Liver (tissue), 9 donors: ENCODE data around the gene IL12RB1. TPM values are rescaled to one million over a fixed set of nuclear protein-coding genes. Genes with fewer than 3 reads are reported as not detected.

Experiments used
- DNase-seq: peaks from one replicate; pipeline ENCODE4 v3.0.0-alpha.2; 2017; ENCODE audit warnings: low spot score
- H3K27ac ChIP-seq, 2 donors: one replicate each; pipeline ENCODE4 v1.7.0; 2013; ENCODE audit warnings: inconsistent platforms in 2 of 2, low read length in 2 of 2, control low read depth in 1 of 2, low read depth in 1 of 2, mild to moderate bottlenecking in 1 of 2
- H3K27me3 ChIP-seq, 4 donors: one replicate each; pipeline versions ENCODE4 v1.6.1 to v1.7.0; 2013; ENCODE audit warnings: low read length in 3 of 4, inconsistent platforms in 1 of 4, mild to moderate bottlenecking in 1 of 4, moderate library complexity in 1 of 4; ENCODE audit not compliant: control insufficient read depth in 4 of 4, insufficient read depth in 4 of 4
- H3K36me3 ChIP-seq, 4 donors: one replicate each; pipeline versions ENCODE4 v1.6.1 to v1.7.0; 2013; ENCODE audit warnings: low read length in 3 of 4, mild to moderate bottlenecking in 3 of 4, low read depth in 1 of 4, moderate library complexity in 1 of 4; ENCODE audit not compliant: control insufficient read depth in 4 of 4, insufficient read depth in 3 of 4
- H3K4me1 ChIP-seq, 4 donors: one replicate each; pipeline versions ENCODE4 v1.6.1 to v1.7.0; 2013; ENCODE audit warnings: low read length in 3 of 4, mild to moderate bottlenecking in 3 of 4, moderate library complexity in 1 of 4; ENCODE audit not compliant: control insufficient read depth in 4 of 4, insufficient read depth in 4 of 4
- H3K4me3 ChIP-seq, 3 donors: one replicate each; pipeline versions ENCODE4 v1.6.1 to v1.7.0; 2013; ENCODE audit warnings: low read length in 3 of 3, control low read depth in 1 of 3, low read depth in 1 of 3, mild to moderate bottlenecking in 1 of 3
- H3K9ac ChIP-seq, 2 donors: one replicate each; pipeline ENCODE4 v1.7.0; 2013; ENCODE audit warnings: low read length in 2 of 2, mild to moderate bottlenecking in 2 of 2, moderate library complexity in 2 of 2, control low read depth in 1 of 2, low read depth in 1 of 2
- H3K9me3 ChIP-seq, 4 donors: one replicate each; pipeline versions ENCODE4 v1.6.1 to v1.7.0; 2013; ENCODE audit warnings: low read length in 3 of 4; ENCODE audit not compliant: control insufficient read depth in 4 of 4
- EGR1 ChIP-seq, 2 donors: IDR thresholded peaks; 2 replicates each; pipeline ENCODE4 v1.6.1; 2016 to 2018; ENCODE audit warnings: antibody characterized with exemption in 2 of 2, low read depth in 2 of 2
- FOXA2 ChIP-seq: IDR thresholded peaks from 2 replicates; pipeline ENCODE4 v1.6.1; 2016; ENCODE audit warnings: antibody characterized with exemption
- HNF4G ChIP-seq: IDR thresholded peaks from 2 replicates; pipeline ENCODE4 v1.6.1; 2016; ENCODE audit warnings: antibody characterized with exemption
- JUND ChIP-seq, 2 donors: IDR thresholded peaks; 2 replicates each; pipeline ENCODE4 v1.6.1; 2016; ENCODE audit warnings: antibody characterized with exemption in 2 of 2
- NR2F2 ChIP-seq: IDR thresholded peaks from 2 replicates; pipeline ENCODE4 v1.6.1; 2016; ENCODE audit warnings: antibody characterized with exemption
- RAD21 ChIP-seq, 2 donors: IDR thresholded peaks; 2 replicates each; pipeline ENCODE4 v1.6.1; 2016; ENCODE audit warnings: antibody characterized with exemption in 2 of 2, mild to moderate bottlenecking in 2 of 2
- SP1 ChIP-seq: IDR thresholded peaks from 2 replicates; pipeline ENCODE4 v1.6.1; 2018; ENCODE audit warnings: antibody characterized with exemption, mild to moderate bottlenecking
- TAF1 ChIP-seq: conservative IDR thresholded peaks from 2 replicates; pipeline ENCODE4 v1.6.1; 2016; ENCODE audit warnings: antibody characterized with exemption, mild to moderate bottlenecking
- YY1 ChIP-seq: IDR thresholded peaks from 2 replicates; pipeline ENCODE4 v1.6.1; 2016; ENCODE audit warnings: antibody characterized with exemption, mild to moderate bottlenecking
- WGBS: extraction: QIAGEN DNeasy Blood & Tissue Kit; methylation state at CpG from one replicate; pipeline ENCODE4 v1.1.7; 2013; 5-methylcytosine and 5-hydroxymethylcytosine counted together
- polyA plus RNA-seq, 2 donors: library from polyadenylated mRNA; stranded (reverse) in 1 of 2; unstranded in 1 of 2; fragments of 200-250 nt in 1 of 2; fragments of >200 nt in 1 of 2; fragmentation: Nextera tagmentation in 1 of 2; extraction: Ambion mirVana in 1 of 2; gene quantifications; one replicate each; pipeline versions ENCODE4 v1.2.1 to v1.2.3, GENCODE V29; 2013 to 2015
- total RNA-seq, 2 donors: library from RNA; depleted of rRNA; stranded (reverse); fragments of >200 nt; gene quantifications; one replicate each; pipeline ENCODE4 v1.2.3, GENCODE V29; 2014
- TF ChIP-seq, protein P1 (sequence below): IDR thresholded peaks from 2 replicates; pipeline ENCODE4 v1.6.1; 2016; ENCODE audit warnings: antibody characterized with exemption
- TF ChIP-seq, protein P2 (sequence below): fragments of 150-350 bp; IDR thresholded peaks from 2 replicates; pipeline ENCODE4 v1.5.1; 2017; ENCODE audit warnings: improper control_type of control experiment, low read depth, low read length; ENCODE audit not compliant: missing input control
- TF ChIP-seq, protein P3 (sequence below): IDR thresholded peaks from 2 replicates; pipeline ENCODE4 v1.6.1; 2016; ENCODE audit warnings: antibody characterized with exemption
- TF ChIP-seq, protein P4 (sequence below): IDR thresholded peaks from 2 replicates; pipeline ENCODE4 v1.6.1; 2016; ENCODE audit warnings: antibody characterized with exemption
- donor health status: healthy.
- donor health status: healthy.
- donor health status: healthy.
- donor health status: healthy.
- donor health status: healthy.

The IL12RB1 gene
- total and polyA plus RNA-seq, 4 donors: 0.43 to 2.4 (median 1.1) TPM

DNA sequence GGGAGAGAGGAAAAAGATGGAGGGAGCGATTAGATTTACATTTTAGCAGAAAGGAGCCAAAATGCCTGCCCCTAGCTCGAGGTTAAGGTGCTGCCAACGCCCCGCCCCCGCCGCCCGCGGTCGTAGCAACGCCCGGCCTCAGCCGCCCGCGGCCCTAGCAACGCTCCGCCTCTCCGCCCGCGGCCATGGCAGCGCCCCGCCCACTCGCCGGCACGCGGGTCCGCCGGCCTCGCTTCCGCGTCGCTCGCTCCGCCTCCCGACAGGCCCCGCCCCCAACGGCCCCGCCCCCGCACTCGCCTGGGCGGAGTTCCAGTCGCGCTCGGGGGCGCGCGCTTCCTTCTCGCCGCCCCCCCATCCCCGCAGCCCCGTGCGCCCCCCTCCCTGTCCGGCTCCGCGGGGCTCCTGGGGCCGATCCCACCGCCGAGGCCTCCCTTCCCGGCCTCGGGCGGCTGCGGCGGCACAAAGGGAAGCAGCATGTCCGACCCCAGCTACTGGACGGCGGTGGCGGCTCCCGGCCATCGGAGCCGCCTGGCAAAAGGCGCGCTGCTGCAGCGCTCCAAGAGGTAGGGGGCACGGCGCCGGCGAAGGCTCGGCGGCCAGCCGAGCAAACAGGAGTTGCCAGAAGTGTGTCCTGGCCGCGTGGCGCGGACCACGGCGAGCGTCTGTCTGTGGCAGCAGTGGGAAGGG lies 31.1 kb upstream of the IL12RB1 start:
- Histone ChIP-seq H3K9me3 (no peaks in the 10 kb centered on the region), H3K36me3 (peaks cover 3 to 10% (median 3%) of the 10 kb centered on the region in 4 donors), H3K4me3 (peak overlapping the region; percentile 18 to 73 (median 26)), H3K9ac (peak overlapping the region; percentile 39 to 64), H3K27ac (peak overlapping the region; percentile 12 to 56), H3K4me1 (peaks cover 5 to 44% (median 25%) of the 10 kb centered on the region in 4 donors), H3K27me3 (no peaks in the 10 kb centered on the region)
- WGBS: 1% methylated on average over 86 of the region's 86 CpGs
- peak; percentile 98 for DNase-seq
- no peak for TF ChIP-seq TAF1

DNA sequence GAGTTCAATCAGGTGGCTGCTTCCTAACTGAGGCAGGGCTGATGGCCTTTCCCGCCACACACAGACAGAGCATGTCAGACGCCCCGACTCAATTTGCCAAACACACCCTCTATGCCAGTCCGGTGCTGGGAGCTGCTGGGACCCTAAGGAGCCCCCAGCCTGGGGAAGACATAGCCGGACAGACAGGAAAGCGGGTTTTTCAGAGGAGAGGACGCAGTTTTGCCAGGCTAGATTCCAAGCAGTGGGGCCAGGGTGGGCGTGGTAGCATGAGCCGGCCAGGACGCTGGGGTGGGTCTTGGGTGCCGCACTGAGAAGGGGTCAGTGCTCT lies 30.6 kb upstream of the IL12RB1 start:
- 39% methylated on average over 11 of the region's 11 CpGs for WGBS
- Histone ChIP-seq H3K4me3 (peak overlapping the region; percentile 18 to 73 (median 26)), H3K27me3 (no peaks in the 10 kb centered on the region), H3K36me3 (peaks cover 2 to 7% (median 3%) of the 10 kb centered on the region in 4 donors), H3K27ac (peak overlapping the region in 1 of 2 donors; percentile 34), H3K9ac (no peak overlapping the region), H3K9me3 (no peaks in the 10 kb centered on the region), H3K4me1 (peaks cover 5 to 44% (median 25%) of the 10 kb centered on the region in 4 donors)
- DNase-seq: no peak
- no peak for TF ChIP-seq NR2F2
- TF ChIP-seq, protein P1, sequence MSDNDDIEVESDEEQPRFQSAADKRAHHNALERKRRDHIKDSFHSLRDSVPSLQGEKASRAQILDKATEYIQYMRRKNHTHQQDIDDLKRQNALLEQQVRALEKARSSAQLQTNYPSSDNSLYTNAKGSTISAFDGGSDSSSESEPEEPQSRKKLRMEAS: no peak
- TF ChIP-seq, protein P2, sequence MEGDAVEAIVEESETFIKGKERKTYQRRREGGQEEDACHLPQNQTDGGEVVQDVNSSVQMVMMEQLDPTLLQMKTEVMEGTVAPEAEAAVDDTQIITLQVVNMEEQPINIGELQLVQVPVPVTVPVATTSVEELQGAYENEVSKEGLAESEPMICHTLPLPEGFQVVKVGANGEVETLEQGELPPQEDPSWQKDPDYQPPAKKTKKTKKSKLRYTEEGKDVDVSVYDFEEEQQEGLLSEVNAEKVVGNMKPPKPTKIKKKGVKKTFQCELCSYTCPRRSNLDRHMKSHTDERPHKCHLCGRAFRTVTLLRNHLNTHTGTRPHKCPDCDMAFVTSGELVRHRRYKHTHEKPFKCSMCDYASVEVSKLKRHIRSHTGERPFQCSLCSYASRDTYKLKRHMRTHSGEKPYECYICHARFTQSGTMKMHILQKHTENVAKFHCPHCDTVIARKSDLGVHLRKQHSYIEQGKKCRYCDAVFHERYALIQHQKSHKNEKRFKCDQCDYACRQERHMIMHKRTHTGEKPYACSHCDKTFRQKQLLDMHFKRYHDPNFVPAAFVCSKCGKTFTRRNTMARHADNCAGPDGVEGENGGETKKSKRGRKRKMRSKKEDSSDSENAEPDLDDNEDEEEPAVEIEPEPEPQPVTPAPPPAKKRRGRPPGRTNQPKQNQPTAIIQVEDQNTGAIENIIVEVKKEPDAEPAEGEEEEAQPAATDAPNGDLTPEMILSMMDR: no peak
- no peak for TF ChIP-seq RAD21 (IDR thresholded peaks at IDR 0.05)
- TF ChIP-seq, protein P3, sequence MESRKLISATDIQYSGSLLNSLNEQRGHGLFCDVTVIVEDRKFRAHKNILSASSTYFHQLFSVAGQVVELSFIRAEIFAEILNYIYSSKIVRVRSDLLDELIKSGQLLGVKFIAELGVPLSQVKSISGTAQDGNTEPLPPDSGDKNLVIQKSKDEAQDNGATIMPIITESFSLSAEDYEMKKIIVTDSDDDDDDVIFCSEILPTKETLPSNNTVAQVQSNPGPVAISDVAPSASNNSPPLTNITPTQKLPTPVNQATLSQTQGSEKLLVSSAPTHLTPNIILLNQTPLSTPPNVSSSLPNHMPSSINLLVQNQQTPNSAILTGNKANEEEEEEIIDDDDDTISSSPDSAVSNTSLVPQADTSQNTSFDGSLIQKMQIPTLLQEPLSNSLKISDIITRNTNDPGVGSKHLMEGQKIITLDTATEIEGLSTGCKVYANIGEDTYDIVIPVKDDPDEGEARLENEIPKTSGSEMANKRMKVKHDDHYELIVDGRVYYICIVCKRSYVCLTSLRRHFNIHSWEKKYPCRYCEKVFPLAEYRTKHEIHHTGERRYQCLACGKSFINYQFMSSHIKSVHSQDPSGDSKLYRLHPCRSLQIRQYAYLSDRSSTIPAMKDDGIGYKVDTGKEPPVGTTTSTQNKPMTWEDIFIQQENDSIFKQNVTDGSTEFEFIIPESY: no peak
- no peak for TF ChIP-seq EGR1 (IDR thresholded peaks at IDR 0.05; ENCODE audit: low read depth in 2 of 2)
- no peak for TF ChIP-seq YY1
- TF ChIP-seq JUND (IDR thresholded peaks at IDR 0.05): no peak
- no peak for TF ChIP-seq FOXA2
- no peak for TF ChIP-seq HNF4G

DNA sequence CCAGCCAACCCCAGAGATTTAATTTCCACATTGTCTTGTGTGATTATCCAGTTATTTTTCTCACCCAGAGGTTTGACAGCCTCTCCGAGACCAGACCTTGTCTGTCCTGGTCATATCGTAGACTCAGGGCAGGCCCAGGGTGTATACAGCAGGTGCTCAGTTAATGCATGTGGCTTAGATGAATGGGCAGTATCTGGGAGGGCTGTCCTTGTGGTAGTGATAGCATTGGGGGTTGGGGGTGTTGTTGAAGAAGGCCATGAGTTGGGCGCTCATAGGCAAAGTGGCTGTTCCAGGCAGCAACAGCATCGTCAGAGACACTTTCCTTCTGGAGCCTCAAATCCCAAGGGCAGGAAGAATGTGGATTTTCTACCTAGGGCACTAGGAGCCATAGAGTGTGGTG lies 27.7 kb upstream of the IL12RB1 start:
- Histone ChIP-seq H3K27me3 (no peaks in the 10 kb centered on the region), H3K9ac (no peak overlapping the region), H3K4me3 (no peak overlapping the region), H3K27ac (no peak overlapping the region), H3K36me3 (peaks cover 0 to 3% (median 3%) of the 10 kb centered on the region in 4 donors), H3K9me3 (no peaks in the 10 kb centered on the region), H3K4me1 (peaks cover 11 to 58% (median 40%) of the 10 kb centered on the region in 4 donors)
- no peak for DNase-seq
- TF ChIP-seq SP1: no peak
- no peak for TF ChIP-seq JUND (IDR thresholded peaks at IDR 0.05)
- TF ChIP-seq, protein P4, sequence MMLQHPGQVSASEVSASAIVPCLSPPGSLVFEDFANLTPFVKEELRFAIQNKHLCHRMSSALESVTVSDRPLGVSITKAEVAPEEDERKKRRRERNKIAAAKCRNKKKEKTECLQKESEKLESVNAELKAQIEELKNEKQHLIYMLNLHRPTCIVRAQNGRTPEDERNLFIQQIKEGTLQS: no peak
- TF ChIP-seq EGR1 (IDR thresholded peaks at IDR 0.05; ENCODE audit: low read depth in 2 of 2): no peak
- TF ChIP-seq TAF1: no peak
- TF ChIP-seq FOXA2: no peak
- WGBS: 96% methylated on average over 4 of the region's 4 CpGs
